DMS79 (cell line): ENCODE data around the gene CDH4.
A peak's percentile ranks its signal among the peaks of the same experiment; 100 is the strongest.

ENCODE experiments used
- DNase-seq: peaks from one replicate; lab custom pipeline; 2025; lab: John Stamatoyannopoulos, UW

Gene CDH4

DNA sequence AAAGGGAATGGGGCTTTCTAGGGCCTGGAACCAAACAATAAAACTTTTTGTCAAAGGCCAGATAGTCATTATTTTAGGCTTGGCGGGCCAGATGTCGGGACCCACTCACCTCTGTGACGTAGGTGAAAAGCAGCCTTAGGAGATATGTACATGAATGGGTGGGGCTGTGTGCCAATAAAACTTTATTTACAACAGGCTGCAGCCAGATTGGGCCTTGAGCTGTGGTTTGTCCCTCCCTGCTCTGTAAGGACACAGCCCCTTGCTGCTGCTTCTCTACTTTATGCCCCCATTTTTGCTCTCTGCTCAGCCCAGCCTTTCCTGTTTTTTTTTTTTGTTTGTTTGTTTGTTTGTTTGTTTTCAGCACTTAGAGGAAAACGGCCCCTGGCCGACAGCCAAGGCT, 32.7 kb downstream of the CDH4 start:
- DNase-seq, result no peak

DNA sequence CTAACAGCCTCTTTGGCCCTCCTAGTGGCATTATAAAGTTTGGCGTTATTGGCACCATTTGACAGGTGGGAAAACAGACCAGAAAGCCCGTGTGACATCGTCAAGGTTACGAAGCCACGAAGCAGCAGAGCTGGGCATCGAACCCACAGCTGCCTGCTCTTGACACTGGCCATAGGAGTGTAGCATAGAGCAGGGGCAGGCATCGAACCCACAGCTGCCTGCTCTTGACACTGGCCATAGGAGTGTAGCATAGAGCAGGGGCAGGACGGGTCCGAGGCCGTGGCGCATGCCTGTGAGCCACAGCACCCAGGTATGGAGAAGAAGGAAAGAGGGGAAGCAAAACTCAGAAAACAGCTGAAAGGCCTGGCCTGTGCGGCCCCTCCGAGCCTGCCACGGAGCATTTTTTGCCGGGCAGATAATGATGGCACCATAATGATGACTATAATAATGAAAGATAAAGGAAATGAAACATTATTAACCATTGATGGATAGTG, 33.1 kb downstream of the CDH4 start:
- DNase-seq, result no peak

DNA sequence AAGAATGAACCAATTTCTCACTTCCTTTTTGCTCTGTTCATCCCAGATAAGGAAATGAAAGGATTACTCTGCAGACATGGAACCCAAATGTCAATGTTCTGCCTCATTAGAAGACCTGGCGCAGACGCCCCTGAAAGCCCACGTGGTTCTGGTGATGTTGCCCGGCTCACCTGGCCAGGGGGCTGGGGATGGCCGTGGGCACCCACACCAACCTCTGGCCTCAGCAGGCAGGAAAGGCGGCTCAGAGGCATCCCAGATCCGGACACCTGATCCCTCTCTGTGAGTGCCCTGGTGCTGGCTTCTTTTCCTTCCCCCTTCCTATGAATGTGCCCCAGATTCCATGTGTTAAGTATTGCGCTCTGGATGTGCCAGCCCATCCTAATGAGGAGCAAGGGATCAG, 33.6 kb downstream of the CDH4 start:
- DNase-seq, result no peak

DNA sequence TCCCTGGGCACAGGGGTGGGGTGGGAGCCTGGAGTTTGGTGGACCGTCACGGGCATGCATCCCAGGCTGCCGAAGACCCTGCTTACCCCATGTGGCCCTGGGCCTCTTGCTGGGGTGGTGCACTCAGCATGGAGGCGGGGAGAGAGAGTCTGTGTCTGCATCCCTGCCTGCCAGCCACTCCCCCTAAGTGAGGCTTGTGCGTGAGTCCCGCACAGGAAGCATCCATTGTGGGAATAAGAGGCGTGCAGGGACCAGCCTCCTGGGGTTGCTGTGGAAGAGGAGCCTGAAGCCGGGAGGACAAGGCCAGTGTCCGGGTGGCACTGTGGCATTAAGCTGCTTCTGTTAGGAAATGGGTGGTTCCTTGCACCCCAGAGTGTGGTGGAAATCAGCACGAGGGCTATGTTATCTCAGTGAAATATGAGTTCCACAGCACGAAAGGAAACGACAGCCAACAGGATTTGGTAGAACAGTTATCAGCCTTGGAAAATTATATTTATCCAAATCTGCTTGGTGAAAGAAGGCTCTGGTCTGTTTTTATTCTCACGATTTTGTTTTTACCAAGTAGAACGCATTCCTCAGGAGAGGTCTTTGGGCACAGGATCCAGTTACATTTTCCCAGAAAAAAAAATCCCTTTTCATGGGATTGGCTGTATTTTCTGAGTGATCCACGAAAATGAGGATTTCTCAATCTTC, 35.7 kb downstream of the CDH4 start:
- no peak for DNase-seq

DNA sequence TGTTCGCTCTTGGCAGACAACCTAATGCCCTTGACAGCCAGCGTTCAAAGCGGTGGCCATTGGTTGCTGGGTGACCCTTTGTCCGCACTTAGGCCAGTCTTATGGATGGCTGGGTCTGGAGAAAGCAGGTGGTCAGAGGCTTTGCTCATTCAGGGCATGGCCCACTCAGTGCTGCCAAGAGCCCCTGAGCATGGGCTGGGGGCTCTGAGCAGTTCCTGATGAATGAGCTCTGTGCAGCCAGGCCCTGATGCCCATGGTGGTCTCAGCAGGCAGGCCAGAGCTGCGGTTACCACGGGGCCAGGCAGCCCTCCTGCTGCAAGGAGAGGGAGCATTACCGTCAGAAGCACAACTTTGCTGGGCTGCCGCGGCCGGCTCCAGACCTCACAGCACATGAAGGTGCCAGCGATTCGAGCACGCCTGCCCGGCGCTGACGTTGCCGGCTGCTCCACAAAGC, 36.3 kb downstream of the CDH4 start:
- DNase-seq, result no peak

DNA sequence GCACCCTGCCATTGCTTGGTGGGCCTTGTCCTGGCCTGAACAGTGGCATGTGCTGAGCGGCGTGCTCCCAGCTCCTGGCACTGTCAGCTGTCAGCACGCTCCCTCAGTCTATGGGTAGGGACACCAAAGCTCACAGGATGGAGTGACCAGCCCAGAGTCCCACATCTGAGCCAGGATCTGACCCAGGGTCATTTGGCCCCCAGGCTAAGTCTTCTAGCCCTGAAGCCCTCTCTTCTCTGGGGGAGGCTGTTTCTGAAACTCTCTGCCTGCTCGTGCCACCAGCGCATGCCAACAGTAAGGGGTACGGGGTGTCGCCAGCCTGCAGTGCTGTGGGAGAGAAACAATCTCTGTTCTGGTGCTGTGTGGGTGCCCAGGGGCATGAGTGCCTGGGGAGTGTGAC, 37.1 kb downstream of the CDH4 start:
- DNase-seq, result no peak

DNA sequence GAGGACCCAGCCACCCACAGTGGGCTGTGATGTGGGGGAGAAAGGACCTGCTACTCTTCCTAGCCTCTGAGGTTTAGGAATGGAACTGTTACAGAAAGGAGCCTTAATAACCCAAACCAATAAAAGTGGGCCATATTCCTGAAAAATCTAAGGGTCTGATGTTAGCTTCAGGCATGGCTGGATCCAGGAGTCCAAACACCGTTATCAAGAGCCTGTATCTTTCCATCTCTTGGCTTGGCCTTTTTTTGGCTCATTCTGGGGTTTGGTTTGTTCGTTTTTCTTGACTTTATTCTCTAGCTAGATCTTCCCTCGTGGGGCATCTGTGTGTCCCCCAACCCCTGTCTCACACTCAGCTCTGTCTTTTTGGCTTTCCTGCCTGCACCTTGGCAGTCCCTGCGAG, 38.7 kb downstream of the CDH4 start:
- DNase-seq, result no peak

DNA sequence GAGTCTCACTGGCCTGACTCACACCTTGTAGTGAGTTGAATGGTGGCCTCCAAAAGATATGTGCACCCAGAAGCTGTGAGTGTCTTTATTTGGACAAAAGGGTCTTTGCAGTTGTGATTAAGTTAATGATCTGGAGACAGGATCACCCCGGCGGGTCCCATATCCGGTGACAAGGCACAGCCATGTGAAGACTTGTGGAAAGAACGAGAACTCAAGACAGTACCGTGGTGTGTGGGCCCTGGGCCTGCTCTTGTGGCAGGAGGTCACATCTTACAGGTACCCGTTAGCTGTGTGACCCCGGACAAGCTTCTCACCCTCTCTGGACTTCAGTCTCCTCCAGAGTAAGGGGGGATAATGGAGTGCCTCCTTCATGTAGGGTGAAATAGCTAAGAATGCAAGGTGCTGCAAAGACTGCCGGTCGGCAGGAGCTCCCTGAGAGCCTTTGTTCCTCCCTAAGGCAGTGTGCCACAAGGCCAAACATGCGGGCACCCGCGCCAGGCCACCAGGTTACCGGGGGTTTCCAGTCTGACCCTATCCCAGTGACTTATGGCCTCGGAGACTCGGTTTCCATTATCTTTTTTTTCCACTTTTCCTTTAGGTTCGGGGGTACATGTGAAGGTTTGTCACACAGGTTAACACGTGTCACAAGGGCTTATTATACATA, 39.2 kb downstream of the CDH4 start:
- no peak for DNase-seq

DNA sequence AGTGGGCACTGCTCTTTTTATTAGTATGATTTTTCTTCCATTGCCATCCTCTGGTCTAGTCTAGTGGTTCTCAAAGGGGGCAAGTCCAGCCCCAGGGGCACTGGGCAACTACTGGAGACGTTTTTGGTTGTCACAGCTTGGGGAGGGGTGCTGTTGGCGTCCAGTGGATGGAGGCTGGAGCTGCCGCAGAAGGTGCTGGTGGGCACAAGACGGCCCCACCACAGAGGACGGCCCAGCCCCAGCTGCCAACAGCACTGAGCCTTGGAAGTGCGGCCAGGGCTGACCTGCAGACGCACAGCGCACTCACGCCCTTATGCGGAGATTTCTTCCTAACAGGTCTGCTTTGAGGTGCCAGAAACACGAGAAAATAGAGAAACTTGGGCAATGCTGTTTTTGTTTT, 40.3 kb downstream of the CDH4 start:
- DNase-seq, result no peak

DNA sequence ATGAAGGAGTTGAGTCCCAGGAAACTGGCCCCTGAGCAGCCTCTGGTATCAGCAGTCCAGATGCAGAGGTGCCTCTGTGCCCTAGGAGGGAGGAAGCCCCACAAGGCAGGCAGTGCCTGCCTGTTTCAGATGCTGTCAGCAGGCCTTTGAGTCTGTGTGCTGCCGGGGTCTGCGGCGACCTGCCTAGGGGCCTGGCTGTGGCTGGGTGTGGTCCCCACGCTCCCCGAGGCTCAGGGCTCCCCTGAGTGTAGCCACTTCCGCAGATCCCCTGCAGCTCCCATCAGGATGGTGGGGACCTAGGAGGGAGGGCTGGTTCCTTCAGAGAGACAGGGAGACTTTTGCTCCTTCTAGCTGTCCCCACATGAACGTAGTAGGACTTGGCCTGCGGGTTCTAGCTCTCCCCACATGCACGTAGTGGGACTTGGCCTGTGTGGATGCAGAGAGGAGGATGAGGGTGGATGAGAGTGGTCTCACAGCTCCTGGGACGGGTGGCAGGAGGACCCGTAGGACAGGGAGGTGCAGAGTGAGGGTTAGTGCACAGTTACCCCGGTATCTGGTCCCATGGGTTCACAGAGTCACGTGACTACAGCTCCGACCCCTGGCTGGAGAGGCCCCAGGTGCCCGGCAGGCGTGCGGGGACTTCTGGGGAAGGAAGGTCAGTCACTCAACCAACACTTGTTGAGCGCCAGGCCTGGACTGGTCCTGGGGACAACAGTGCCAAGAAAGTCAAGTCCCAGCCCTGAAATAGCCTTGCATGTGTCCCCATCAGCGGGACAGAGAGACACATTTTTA, 41.0 kb downstream of the CDH4 start:
- no peak for DNase-seq

DNA sequence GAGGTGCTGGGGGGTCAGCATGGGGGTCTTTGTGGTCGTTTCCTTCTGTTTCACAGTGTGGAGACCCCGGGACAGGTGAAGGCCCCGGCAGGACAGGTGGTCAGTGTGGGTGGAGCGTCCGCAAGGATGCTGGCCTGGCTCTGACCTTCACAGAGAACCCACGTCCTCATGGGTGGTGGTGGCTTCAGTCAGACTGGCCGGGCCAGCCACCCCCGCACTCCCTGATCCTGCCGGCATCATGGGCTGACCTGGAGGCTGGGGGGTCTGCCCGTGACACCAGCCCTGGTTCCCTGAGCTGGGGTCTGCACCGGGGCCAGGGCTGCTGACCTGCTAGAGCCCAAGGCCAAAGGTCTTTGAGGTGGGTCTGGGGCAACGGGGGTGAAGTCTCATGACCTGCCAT, 41.9 kb downstream of the CDH4 start:
- DNase-seq, result no peak

DNA sequence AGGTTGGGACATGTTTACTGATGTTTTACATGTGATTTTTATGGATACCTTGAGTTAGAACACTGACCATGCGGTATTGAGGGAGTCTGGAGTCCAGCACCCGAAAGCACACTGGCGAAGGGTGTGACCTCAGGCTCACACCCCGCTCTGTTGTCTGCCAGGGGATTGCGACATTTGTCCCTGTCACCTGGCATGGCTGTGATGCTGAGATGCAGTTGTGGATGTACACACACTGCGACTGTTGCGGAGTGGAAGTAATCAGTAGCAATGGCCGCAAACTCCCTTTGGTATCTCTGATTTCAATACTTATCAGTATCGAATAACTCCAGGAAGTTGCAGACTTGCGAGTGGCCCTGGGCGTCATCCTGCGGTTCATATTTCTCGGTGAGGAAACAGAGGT, 43.2 kb downstream of the CDH4 start:
- DNase-seq, result no peak

DNA sequence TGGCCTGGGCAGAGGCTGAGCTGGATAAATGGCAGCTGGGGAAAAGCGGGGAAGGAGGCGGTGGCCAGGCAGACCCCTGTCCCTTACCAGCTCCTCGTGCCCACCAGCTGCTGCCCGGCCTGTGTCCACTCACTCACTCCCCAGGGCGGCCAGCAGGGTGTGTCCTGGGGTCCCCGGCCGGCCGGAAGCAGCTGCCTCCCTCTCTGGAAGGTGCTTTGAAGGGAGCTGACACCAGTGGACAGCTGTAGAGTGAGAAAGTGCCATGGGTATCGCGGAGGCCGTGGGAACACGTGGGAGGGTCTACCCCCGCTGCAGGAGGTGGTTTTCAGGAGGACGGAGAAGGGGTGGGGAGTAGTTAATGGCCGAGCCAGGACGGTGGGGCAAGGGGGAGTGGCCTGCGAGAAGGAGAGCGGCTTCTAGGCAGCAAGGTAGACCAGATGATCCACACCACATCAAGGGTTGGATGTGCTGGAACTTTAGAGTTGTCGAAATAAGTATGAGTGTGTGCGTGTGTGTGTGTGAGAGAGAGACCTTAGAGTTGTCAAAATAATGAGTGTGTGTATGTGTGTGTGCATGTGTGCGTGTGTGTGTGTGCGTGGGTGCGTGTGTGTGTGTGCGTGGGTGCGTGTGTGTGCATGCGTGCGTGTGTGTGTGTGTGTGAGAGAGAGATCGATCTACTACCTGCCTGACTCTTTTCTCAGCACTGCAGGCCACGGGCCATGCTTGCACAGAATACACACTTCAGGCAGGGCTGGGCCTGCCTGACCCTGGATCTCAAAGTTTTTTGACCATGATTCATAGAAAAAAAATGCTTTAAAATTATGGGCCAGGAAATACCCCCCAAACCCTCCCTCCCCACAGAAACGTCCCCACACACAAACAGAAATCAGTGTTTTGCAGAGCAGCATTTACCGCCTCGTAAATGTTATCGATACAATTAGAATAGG, 43.9 kb downstream of the CDH4 start:
- DNase-seq, result no peak

DNA sequence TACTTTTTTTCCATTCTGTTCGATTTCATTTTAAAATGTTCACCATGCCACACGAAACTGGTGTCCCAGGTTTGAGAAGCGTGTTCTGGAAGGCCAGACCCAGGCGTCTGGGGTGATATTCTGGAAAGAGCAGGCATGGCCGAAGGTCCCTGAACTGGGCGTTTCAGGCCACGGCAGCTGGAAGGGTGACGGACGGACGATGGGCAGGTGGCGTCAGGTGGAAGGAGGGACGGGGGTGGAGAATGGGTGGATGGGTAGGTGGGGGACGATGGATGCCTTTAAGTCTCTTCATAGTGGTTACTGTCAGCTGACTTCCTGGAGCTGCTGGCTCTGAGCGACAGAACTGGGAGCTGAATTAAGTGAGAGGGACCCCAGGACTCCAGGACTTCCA, 44.6 kb downstream of the CDH4 start:
- no peak for DNase-seq

DNA sequence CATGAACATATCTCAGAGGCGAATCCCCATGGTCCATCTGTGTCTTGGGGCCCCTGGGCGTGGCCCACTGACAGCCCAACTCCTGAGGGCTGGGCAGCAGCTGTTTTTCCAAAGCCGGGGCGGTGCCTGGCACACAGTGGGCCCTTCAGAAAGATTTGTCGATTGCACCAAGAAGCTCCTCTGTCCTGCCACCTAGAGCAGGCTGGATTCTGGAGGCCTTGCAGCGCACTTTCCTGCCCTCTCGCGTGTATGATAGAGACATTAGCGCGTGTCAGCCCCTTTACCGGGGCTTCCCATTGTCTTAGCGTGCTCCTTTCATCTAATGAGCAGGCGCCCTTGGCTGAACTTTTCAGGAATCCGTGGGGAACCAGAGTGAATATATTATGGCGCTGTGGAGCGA, 45.4 kb downstream of the CDH4 start:
- no peak for DNase-seq

DNA sequence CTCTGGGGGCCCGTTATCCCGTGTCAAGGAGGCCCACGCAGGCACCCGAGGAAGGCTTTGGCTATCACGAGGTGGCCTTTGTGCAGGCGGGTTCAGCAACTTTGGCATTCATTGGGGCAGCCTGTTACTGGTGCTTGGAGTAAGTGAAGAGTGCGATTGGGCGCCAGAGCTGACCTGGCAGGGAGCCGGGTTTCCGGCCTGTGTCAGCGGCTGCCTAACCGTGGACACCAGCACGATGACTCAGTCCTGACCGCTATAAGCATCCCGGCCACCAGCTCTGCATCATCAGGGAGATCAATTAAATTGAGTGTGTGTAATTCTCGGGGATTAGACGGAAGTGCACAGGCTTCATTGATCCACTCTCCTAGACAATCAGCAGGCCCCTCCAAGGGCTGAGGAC, 45.9 kb downstream of the CDH4 start:
- DNase-seq, result no peak

DNA sequence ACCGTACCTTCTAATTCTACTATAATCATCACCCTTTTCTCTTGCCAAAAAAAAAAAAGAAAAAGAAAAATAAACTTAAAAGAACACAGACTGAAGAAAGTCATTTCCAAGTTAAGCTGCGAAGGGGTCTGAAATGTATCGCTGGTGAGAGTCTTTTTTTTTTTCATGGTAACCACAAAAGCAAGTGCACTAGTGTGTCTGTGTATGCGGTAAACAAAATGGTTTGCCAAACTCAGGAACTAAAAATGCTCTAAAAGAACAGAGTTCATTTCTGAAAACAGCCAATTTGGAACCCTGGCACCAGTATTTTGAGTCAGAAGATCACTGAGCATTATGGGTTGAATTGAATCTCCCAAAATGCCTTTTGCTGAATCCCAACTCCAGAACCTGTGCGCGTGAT, 46.6 kb downstream of the CDH4 start:
- no peak for DNase-seq

DNA sequence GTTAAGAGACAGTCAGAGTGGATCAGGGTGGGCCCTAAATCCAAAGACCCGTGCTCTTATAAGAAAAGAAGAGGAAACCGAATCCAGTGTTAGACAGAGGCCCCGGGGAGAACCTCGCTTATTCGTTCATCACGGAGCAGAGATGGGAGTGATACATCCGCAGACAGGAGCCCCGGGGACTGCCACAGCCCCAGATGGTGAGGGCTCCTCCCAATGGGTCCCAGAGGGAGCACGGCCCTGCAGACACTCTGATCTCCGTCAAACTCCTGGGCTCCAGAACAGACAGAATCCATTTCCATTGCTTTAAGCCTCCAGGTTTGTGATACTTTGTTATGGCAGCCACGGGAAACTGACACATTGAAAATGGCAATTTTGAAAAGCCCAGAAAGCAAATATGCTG, 47.0 kb downstream of the CDH4 start:
- no peak for DNase-seq

DNA sequence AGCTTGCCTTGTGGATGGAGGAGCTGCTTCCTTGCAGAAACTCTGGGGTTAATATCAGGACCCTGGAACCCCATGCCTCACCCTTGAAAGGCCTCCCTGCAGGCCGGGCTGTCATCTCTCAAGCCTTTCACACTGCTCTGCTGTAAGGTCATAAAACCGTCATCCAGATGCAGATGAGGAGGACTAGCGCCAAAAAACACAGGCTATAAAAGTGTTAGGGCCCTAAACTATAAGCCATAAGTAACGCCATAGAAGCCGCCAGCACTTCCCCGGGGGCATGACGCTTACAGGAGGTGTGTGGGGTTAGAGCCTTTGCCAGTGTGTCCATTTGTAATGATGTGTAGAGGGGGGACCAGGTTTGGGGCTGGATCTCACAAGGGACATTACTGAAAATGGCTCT, 47.6 kb downstream of the CDH4 start:
- peak; percentile 44 for DNase-seq

DNA sequence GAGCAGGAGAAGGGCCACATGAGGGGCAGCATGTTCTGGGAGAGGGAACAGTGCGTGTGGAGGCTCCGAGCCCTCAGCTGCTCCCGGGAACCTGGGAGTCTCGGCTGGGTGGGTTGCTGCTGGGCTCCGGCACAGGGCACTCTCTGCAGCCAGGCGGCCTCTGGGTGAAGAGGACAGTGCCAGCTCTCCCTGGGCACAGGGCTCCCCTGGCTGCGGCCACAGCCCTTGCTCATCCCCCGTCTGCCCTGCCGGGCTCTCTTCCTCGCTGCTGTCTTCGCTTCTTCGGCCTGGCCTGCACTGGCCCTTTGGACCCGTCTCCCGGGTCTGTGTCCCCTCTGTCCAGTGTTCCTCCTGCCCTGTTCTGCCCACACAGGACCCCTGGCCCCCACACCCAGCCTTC, 48.2 kb downstream of the CDH4 start:
- DNase-seq, result no peak

DNA sequence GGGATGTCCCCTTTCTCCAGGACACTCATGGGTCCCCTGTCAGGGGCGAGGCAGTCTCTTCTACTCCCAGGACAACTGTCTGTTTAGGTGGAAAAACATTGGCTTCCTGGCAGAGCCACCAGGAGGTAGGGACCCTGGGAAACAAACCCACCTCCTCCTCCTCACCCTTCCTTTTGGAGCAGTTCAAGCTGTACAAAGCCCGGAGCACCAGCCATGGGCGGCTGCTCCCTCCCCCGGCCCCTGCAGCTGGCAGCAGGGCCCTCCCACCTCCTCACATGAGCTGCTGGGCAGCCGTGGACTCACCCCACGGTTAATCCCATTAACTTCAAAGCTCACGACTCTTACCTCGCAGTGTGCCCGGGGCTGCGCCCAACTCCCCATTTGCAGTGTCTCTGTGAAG, 48.6 kb downstream of the CDH4 start:
- no peak for DNase-seq
